BE2C (cell line): ENCODE measurements around the gene ME1.

ENCODE experiments used
- DNase-seq: peaks from one replicate; pipeline ENCODE4 v3.0.0-alpha.2; 2020
- H3K27me3 ChIP-seq: fragments of 250-450 bp; sonication (Bioruptor Pico); 2 replicates; pipeline ENCODE4 v1.5.1; 2020; ENCODE audit warnings: mild to moderate bottlenecking
- H3K36me3 ChIP-seq: fragments of 250-450 bp; sonication (Bioruptor Pico); 2 replicates; pipeline ENCODE4 v1.5.1; 2020; ENCODE audit warnings: mild to moderate bottlenecking
- H3K4me1 ChIP-seq: fragments of 250-450 bp; sonication (Bioruptor Pico); 2 replicates; pipeline ENCODE4 v1.5.1; 2020
- H3K4me3 ChIP-seq: 2 replicates; pipeline ENCODE4 v1.5.1; 2011; ENCODE audit warnings: low read depth, low read length
- H3K9me3 ChIP-seq: fragments of 250-450 bp; sonication (Bioruptor Pico); 2 replicates; pipeline ENCODE4 v1.5.1; 2020
- CTCF ChIP-seq: IDR thresholded peaks from 2 replicates; pipeline ENCODE4 v1.5.1; 2012; ENCODE audit warnings: mild to moderate bottlenecking, low read depth, low read length

The ME1 gene

DNA sequence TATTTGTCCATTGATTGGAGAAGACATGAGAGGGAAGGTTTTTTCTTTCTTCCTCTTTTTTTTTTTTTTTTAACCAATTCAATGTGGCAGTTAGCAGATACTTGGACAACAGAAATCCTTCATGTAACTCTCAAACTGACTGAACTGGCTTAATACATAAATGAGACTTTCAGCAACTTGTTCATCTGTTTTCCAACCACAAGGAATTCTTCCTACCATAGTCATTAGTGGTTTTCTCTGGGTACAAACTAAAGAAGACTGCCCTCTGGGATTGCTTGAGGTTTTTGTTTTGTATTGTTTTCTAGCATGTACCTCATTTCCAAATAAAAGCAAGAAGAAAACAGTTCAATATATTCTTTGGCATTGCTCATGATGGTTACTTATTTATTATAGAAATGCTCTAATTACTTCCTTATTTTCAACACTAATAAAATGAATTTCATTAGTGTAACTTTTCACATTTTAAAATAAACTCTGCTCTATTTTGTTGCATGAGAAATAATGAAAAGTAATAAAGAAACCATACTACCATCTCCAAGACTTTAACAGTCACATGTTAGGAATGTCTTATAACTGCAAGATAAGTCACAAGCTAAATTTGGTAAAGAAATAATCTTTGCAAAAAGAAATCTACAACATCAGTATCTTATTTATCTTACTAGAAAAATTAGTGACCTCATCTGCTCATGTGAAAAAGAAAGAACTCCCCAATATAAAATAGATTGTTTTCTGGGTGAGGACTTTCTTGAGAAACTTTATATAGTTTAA is 52.0 kb downstream of the ME1 start:
- Histone ChIP-seq H3K4me3 (no peak overlapping the region), H3K9me3 (no peaks in the 10 kb centered on the region), H3K4me1 (no peaks in the 10 kb centered on the region), H3K36me3 (no peaks in the 10 kb centered on the region), H3K27me3 (no peaks in the 10 kb centered on the region)
- no peak for TF ChIP-seq CTCF
- no peak for DNase-seq

DNA sequence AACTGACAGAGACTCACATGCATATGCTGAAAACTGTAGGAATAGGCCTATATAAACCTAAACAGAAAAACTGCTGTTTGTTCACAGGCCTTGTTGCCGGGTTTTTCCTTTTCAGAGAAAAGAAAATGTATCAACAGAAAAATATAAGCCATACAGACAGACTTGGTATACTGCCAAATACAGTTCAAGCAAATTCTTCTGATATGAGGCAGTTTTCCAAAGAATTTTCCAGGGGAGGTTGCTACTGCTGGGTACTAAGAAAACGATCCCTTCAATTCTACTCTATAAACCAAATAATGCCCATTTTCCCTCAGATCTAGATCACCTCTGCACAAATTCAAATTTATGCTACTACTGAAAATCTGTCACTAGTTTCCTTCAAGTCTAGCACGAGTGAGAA is 59.4 kb downstream of the ME1 start:
- Histone ChIP-seq H3K4me3 (no peak overlapping the region), H3K4me1 (no peaks in the 10 kb centered on the region), H3K27me3 (no peaks in the 10 kb centered on the region), H3K36me3 (no peaks in the 10 kb centered on the region), H3K9me3 (no peaks in the 10 kb centered on the region)
- no peak for TF ChIP-seq CTCF
- no peak for DNase-seq

DNA sequence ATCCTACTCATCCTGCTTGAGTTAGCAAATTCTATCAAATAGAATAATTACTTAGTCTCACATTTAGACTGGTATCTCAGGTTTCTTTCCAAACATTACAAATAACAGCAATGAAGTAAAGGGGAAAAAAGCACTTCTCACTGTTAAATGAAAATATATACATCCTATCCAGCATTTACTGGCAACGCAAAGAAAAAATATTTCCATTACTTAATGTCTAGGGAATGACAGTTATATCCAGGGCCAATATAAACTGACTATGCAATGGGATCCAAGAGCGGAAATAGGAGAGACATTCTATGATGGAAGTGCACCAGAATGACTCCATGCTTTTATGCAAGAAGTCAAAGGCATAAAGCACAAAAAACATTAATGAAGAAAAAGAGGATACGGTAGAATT is 60.3 kb downstream of the ME1 start:
- H3K4me3 ChIP-seq = no peak overlapping the region
- no peak for DNase-seq
- H3K4me1 ChIP-seq = no peaks in the 10 kb centered on the region
- H3K27me3 ChIP-seq = no peaks in the 10 kb centered on the region
- H3K36me3 ChIP-seq = no peaks in the 10 kb centered on the region
- no peak for TF ChIP-seq CTCF
- no peaks in the 10 kb centered on the region for H3K9me3 ChIP-seq

GRCh38 chr6:83369692-83370091 is 61.2 kb downstream of the ME1 start:
- Histone ChIP-seq H3K9me3 (no peaks in the 10 kb centered on the region), H3K4me1 (no peaks in the 10 kb centered on the region), H3K36me3 (no peaks in the 10 kb centered on the region), H3K4me3 (no peak overlapping the region), H3K27me3 (no peaks in the 10 kb centered on the region)
- DNase-seq = no peak
- TF ChIP-seq CTCF = no peak

GRCh38 chr6:83368577-83368976 is 62.3 kb downstream of the ME1 start:
- no peak for TF ChIP-seq CTCF
- H3K4me1 ChIP-seq = no peaks in the 10 kb centered on the region
- DNase-seq = no peak
- H3K9me3 ChIP-seq = no peaks in the 10 kb centered on the region
- H3K4me3 ChIP-seq = no peak overlapping the region
- H3K36me3 ChIP-seq = no peaks in the 10 kb centered on the region
- H3K27me3 ChIP-seq = no peaks in the 10 kb centered on the region

- DNase-seq = no peak
- no peak overlapping the region for H3K4me3 ChIP-seq
- no peaks in the 10 kb centered on the region for H3K4me1 ChIP-seq
- no peaks in the 10 kb centered on the region for H3K27me3 ChIP-seq
- no peaks in the 10 kb centered on the region for H3K36me3 ChIP-seq
- no peak for TF ChIP-seq CTCF
- no peaks in the 10 kb centered on the region for H3K9me3 ChIP-seq
Measured at GRCh38 chr6:83367104-83367503, 63.7 kb downstream of the ME1 start.
